Measurements from ENCODE around the gene KCNMA1. TPM values are rescaled to one million over a fixed set of nuclear protein-coding genes. Genes with fewer than 3 reads are reported as not detected.

Gene KCNMA1
- total RNA-seq, 1 experiment from 2014 or later = 0.49 TPM

DNA sequence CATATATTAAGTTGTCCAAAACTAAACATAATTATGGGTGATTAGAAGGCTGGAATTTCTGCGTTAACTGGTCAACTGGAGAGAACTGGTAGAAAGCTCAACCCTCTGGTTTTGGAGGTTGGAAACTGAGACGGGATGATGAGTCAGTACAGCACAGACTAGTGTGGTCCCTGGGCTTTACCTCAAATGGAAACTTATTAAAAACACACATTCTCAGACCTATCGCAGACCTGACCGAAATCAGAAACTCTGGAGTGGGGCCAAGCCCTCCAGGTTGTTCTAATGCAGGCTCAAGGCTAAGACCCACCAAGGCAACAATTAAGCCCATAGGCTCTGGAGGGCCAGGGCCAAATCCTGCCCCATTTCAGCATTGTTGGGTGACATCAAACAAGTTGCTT lies 136.9 kb downstream of the KCNMA1 start:
- peak overlapping the region; percentile 62 for H3K4me2 ChIP-seq (ENCODE audit: low read length)
- H3K79me2 ChIP-seq (ENCODE audit: insufficient read depth, low read length) = no peaks in the 10 kb centered on the region
- peaks cover 15 to 50% of the 10 kb centered on the region in 2 experiments for H3K4me1 ChIP-seq (ENCODE audit: control insufficient read depth in 1 of 2, insufficient read depth in 2 of 2, low read length in 2 of 2)
- ChIA-PET CTCF (no interaction called here), RAD21 (ENCODE audit: low non-redundant PET in 1 of 2, low total read pairs in 2 of 2, uncharacterized antibody in 2 of 2, unreplicated experiment in 2 of 2) (no interaction called here), POLR2A (interaction anchor here (4.9 kb wide), 1 partner anchor 12 kb away, joined by 32 read pairs; no protein-coding TSS in a partner anchor)
- H3K27ac ChIP-seq (ENCODE audit: low read depth, low read length) = no peak overlapping the region
- DNase-seq (ENCODE audit: low read depth, low spot score) (no peak), ATAC-seq (no peak)
- no peaks in the 10 kb centered on the region for H3K36me3 ChIP-seq (ENCODE audit: control insufficient read depth in 1 of 2, insufficient read depth in 2 of 2, low read length in 2 of 2)
- no peaks in the 10 kb centered on the region for H3K9me3 ChIP-seq (ENCODE audit: control insufficient read depth in 1 of 2, insufficient read depth in 1 of 2, low read depth in 1 of 2, low read length in 2 of 2)
- H3K9ac ChIP-seq (ENCODE audit: low read length) = no peak overlapping the region
- intact Hi-C loops (cut with micrococcal nuclease) = loop anchor here (10.0 kb wide), 1 partner anchor 336 kb away; no protein-coding TSS in a partner anchor
- peak overlapping the region; percentile 4 for H2AFZ ChIP-seq (ENCODE audit: low read depth, low read length, poor library complexity, severe bottlenecking)
- no peak overlapping the region for H3K4me3 ChIP-seq (replicated peaks in 1 of 2; ENCODE audit: low read depth in 1 of 2, low read length in 2 of 2)
- BruUV-seq (replicated peaks) = no TSS peak
- TF ChIP-seq, protein P1, sequence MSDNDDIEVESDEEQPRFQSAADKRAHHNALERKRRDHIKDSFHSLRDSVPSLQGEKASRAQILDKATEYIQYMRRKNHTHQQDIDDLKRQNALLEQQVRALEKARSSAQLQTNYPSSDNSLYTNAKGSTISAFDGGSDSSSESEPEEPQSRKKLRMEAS (IDR thresholded peaks at IDR 0.05) = no peak
- TF ChIP-seq, protein P2, sequence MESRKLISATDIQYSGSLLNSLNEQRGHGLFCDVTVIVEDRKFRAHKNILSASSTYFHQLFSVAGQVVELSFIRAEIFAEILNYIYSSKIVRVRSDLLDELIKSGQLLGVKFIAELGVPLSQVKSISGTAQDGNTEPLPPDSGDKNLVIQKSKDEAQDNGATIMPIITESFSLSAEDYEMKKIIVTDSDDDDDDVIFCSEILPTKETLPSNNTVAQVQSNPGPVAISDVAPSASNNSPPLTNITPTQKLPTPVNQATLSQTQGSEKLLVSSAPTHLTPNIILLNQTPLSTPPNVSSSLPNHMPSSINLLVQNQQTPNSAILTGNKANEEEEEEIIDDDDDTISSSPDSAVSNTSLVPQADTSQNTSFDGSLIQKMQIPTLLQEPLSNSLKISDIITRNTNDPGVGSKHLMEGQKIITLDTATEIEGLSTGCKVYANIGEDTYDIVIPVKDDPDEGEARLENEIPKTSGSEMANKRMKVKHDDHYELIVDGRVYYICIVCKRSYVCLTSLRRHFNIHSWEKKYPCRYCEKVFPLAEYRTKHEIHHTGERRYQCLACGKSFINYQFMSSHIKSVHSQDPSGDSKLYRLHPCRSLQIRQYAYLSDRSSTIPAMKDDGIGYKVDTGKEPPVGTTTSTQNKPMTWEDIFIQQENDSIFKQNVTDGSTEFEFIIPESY (IDR thresholded peaks at IDR 0.05; ENCODE audit: extremely low read depth, insufficient replicate concordance, low read length) = no peak
- TF ChIP-seq SRF (IDR thresholded peaks at IDR 0.05; ENCODE audit: low read depth) = no peak
- TF ChIP-seq POLR2A (IDR thresholded peaks at IDR 0.05; ENCODE audit: borderline replicate concordance, extremely low read depth, insufficient read depth, insufficient read length) = no peak
- TF ChIP-seq CEBPB (IDR thresholded peaks at IDR 0.05; ENCODE audit: low read depth) = no peak
- no peaks in the 10 kb centered on the region for H3K9me2 ChIP-seq (ENCODE audit: insufficient read depth)
- H3K27me3 ChIP-seq (ENCODE audit: insufficient read depth, low read length) = no peaks in the 10 kb centered on the region
- no peaks in the 10 kb centered on the region for H4K20me1 ChIP-seq (ENCODE audit: insufficient read depth)

DNA sequence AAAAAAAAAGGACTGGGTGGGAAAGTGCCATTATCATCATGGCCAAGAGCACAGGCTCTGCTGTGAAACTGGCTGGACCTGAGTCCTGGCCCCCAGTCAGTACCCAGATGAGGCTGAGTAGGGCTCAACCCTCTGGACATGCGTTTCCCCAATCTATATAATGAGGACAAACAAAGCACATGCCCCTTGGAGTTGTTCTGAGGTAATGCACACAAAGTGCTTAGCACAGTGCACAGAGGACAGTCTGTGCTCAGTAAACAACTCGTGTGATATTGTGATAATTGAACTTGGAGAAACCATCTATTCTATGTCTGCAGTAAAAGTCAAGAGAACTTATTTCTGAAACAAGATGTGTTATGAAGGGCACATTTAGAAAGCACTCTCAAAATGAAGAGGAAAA lies 138.8 kb downstream of the KCNMA1 start:
- POLR2A ChIA-PET = no interaction called here
- H2AFZ ChIP-seq (ENCODE audit: low read depth, low read length, poor library complexity, severe bottlenecking) = no peak overlapping the region
- no peaks in the 10 kb centered on the region for H3K9me3 ChIP-seq (ENCODE audit: control insufficient read depth in 1 of 2, insufficient read depth in 1 of 2, low read depth in 1 of 2, low read length in 2 of 2)
- CTCF ChIA-PET = no interaction called here
- DNase-seq (ENCODE audit: low read depth, low spot score) (no peak), ATAC-seq (no peak)
- intact Hi-C loops (cut with micrococcal nuclease) = loop anchor here (10.0 kb wide), 1 partner anchor 244 kb away; no protein-coding TSS in a partner anchor
- no peaks in the 10 kb centered on the region for H3K79me2 ChIP-seq (ENCODE audit: insufficient read depth, low read length)
- no peaks in the 10 kb centered on the region for H4K20me1 ChIP-seq (ENCODE audit: insufficient read depth)
- H3K4me3 ChIP-seq (replicated peaks in 1 of 2; ENCODE audit: low read depth in 1 of 2, low read length in 2 of 2) = no peak overlapping the region
- no peak overlapping the region for H3K27ac ChIP-seq (ENCODE audit: low read depth, low read length)
- no peaks in the 10 kb centered on the region for H3K9me2 ChIP-seq (ENCODE audit: insufficient read depth)
- RAD21 ChIA-PET (ENCODE audit: low non-redundant PET in 1 of 2, low total read pairs in 2 of 2, uncharacterized antibody in 2 of 2, unreplicated experiment in 2 of 2) = no interaction called here
- H3K4me2 ChIP-seq (ENCODE audit: low read length) = no peak overlapping the region
- no peak overlapping the region for H3K9ac ChIP-seq (ENCODE audit: low read length)
- BruUV-seq (replicated peaks) = no TSS peak
- no peaks in the 10 kb centered on the region for H3K27me3 ChIP-seq (ENCODE audit: insufficient read depth, low read length)
- H3K36me3 ChIP-seq (ENCODE audit: control insufficient read depth in 1 of 2, insufficient read depth in 2 of 2, low read length in 2 of 2) = no peaks in the 10 kb centered on the region
- peaks cover 0 to 31% of the 10 kb centered on the region in 2 experiments; a peak in 3 of 4 replicates for H3K4me1 ChIP-seq (ENCODE audit: control insufficient read depth in 1 of 2, insufficient read depth in 2 of 2, low read length in 2 of 2)
- no peak for TF ChIP-seq FOSL1 (IDR thresholded peaks at IDR 0.05; ENCODE audit: low read depth)
- TF ChIP-seq ZNF274 (IDR thresholded peaks at IDR 0.05; ENCODE audit: low read depth, low read length) = no peak
- TF ChIP-seq, protein P3, sequence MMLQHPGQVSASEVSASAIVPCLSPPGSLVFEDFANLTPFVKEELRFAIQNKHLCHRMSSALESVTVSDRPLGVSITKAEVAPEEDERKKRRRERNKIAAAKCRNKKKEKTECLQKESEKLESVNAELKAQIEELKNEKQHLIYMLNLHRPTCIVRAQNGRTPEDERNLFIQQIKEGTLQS (IDR thresholded peaks at IDR 0.05) = no peak
- TF ChIP-seq, protein P4, sequence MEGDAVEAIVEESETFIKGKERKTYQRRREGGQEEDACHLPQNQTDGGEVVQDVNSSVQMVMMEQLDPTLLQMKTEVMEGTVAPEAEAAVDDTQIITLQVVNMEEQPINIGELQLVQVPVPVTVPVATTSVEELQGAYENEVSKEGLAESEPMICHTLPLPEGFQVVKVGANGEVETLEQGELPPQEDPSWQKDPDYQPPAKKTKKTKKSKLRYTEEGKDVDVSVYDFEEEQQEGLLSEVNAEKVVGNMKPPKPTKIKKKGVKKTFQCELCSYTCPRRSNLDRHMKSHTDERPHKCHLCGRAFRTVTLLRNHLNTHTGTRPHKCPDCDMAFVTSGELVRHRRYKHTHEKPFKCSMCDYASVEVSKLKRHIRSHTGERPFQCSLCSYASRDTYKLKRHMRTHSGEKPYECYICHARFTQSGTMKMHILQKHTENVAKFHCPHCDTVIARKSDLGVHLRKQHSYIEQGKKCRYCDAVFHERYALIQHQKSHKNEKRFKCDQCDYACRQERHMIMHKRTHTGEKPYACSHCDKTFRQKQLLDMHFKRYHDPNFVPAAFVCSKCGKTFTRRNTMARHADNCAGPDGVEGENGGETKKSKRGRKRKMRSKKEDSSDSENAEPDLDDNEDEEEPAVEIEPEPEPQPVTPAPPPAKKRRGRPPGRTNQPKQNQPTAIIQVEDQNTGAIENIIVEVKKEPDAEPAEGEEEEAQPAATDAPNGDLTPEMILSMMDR (IDR thresholded peaks at IDR 0.05 in 2 of 3, conservative IDR thresholded peaks at IDR 0.05 in 1 of 3; ENCODE audit: borderline replicate concordance in 1 of 3, insufficient read depth in 1 of 3, low read depth in 2 of 3, low read length in 2 of 3) = no peak
- TF ChIP-seq CBX3 (IDR thresholded peaks at IDR 0.05; ENCODE audit: low read depth) = no peak
- TF ChIP-seq EZH2phosphoT487 (IDR thresholded peaks at IDR 0.05; ENCODE audit: borderline replicate concordance) = no peak
- TF ChIP-seq, protein P5, sequence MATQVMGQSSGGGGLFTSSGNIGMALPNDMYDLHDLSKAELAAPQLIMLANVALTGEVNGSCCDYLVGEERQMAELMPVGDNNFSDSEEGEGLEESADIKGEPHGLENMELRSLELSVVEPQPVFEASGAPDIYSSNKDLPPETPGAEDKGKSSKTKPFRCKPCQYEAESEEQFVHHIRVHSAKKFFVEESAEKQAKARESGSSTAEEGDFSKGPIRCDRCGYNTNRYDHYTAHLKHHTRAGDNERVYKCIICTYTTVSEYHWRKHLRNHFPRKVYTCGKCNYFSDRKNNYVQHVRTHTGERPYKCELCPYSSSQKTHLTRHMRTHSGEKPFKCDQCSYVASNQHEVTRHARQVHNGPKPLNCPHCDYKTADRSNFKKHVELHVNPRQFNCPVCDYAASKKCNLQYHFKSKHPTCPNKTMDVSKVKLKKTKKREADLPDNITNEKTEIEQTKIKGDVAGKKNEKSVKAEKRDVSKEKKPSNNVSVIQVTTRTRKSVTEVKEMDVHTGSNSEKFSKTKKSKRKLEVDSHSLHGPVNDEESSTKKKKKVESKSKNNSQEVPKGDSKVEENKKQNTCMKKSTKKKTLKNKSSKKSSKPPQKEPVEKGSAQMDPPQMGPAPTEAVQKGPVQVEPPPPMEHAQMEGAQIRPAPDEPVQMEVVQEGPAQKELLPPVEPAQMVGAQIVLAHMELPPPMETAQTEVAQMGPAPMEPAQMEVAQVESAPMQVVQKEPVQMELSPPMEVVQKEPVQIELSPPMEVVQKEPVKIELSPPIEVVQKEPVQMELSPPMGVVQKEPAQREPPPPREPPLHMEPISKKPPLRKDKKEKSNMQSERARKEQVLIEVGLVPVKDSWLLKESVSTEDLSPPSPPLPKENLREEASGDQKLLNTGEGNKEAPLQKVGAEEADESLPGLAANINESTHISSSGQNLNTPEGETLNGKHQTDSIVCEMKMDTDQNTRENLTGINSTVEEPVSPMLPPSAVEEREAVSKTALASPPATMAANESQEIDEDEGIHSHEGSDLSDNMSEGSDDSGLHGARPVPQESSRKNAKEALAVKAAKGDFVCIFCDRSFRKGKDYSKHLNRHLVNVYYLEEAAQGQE (IDR thresholded peaks at IDR 0.05; ENCODE audit: low read depth) = no peak

Measured in HCT116 (cell line).